SK-N-SH treated with all-trans-retinoic acid at 6 μM for 48 hours (cell line): ENCODE data around the gene SOWAHC.

Experiments used
- PATZ1 ChIP-seq: fragments of 250-450 bp; sonication (Bioruptor Pico); IDR thresholded peaks from 2 replicates; pipeline ENCODE4 v1.8.0; 2020; ENCODE audit warnings: mild to moderate bottlenecking, moderate library complexity, borderline replicate concordance
- TSHZ2 ChIP-seq: fragments of 250-450 bp; sonication (Bioruptor Pico); IDR thresholded peaks from 2 replicates; pipeline ENCODE4 v1.5.0; 2020; ENCODE audit warnings: mild to moderate bottlenecking, moderate library complexity
- ZFP3 ChIP-seq: fragments of 250-450 bp; sonication (Bioruptor Pico); IDR thresholded peaks from 2 replicates; pipeline ENCODE4 v1.5.0; 2020; ENCODE audit warnings: mild to moderate bottlenecking, moderate library complexity
- ZNF8 ChIP-seq: fragments of 450-650 bp; formaldehyde crosslinking; IDR thresholded peaks from 2 replicates; pipeline ENCODE4 v1.5.0; 2020; ENCODE audit warnings: mild to moderate bottlenecking, moderate library complexity

- TF ChIP-seq ZNF8 (CRISPR knock-in tag) (no peak), PATZ1 (CRISPR knock-in tag) (no peak), TSHZ2 (CRISPR knock-in tag) (no peak), ZFP3 (CRISPR knock-in tag) (no peak)
Observed at GRCh38 chr2:109646961-109647360, 32.8 kb downstream of the SOWAHC start.
